HEK293T (cell line): Measurements from ENCODE around the gene NCAN.

Experiments
- CTCF ChIA-PET: fragments of 350-600 bp; formaldehyde crosslinking; extraction: SDS; loops from one replicate; lab custom pipeline; 2021; ENCODE audit warnings: antibody characterized with exemption, inconsistent platforms; lab: Yijun Ruan, JAX
- POLR2A ChIA-PET: fragments of 350-600 bp; formaldehyde crosslinking; extraction: SDS; loops from one replicate; lab custom pipeline; 2020; ENCODE audit warnings: antibody characterized with exemption, inconsistent platforms; lab: Yijun Ruan, JAX
- DNase-seq: peaks from one replicate; pipeline ENCODE4 v3.0.0; 2012; ENCODE audit warnings: mixed read lengths; ENCODE audit errors: extremely low spot score
- ARNT ChIP-seq: fragments of 450-650 bp; IDR thresholded peaks from 2 replicates; pipeline ENCODE4 v1.6.1; 2017; ENCODE audit warnings: mild to moderate bottlenecking
- BHLHE40 ChIP-seq: fragments of 450-650 bp; IDR thresholded peaks from 2 replicates; pipeline ENCODE4 v1.6.1; 2016; ENCODE audit warnings: mild to moderate bottlenecking, moderate library complexity, borderline replicate concordance
- CTBP1 ChIP-seq: fragments of 450-650 bp; IDR thresholded peaks from 2 replicates; pipeline ENCODE4 v1.6.1; 2016; ENCODE audit warnings: borderline replicate concordance
- ELF4 ChIP-seq: fragments of 450-650 bp; IDR thresholded peaks from 2 replicates; pipeline ENCODE4 v1.6.1; 2017; ENCODE audit warnings: antibody characterized with exemption
- FOXA1 ChIP-seq: fragments of 450-650 bp; IDR thresholded peaks from 2 replicates; pipeline ENCODE4 v1.6.1; 2016; ENCODE audit warnings: mild to moderate bottlenecking
- FOXK2 ChIP-seq: fragments of 450-650 bp; IDR thresholded peaks from 2 replicates; pipeline ENCODE4 v1.6.1; 2016; ENCODE audit warnings: mild to moderate bottlenecking
- FOXM1 ChIP-seq: fragments of 450-650 bp; IDR thresholded peaks from 2 replicates; pipeline ENCODE4 v1.6.1; 2017; ENCODE audit warnings: mild to moderate bottlenecking, borderline replicate concordance
- HDGF ChIP-seq: fragments of 450-650 bp; IDR thresholded peaks from 2 replicates; pipeline ENCODE4 v1.6.1; 2017; ENCODE audit warnings: antibody characterized with exemption, borderline replicate concordance
- L3MBTL2 ChIP-seq: fragments of 450-650 bp; conservative IDR thresholded peaks from 2 replicates; pipeline ENCODE4 v1.6.1; 2016; ENCODE audit warnings: mild to moderate bottlenecking
- LEF1 ChIP-seq: fragments of 450-650 bp; IDR thresholded peaks from 2 replicates; pipeline ENCODE4 v1.6.1; 2017; ENCODE audit warnings: mild to moderate bottlenecking, borderline replicate concordance
- NFRKB ChIP-seq: fragments of 450-650 bp; IDR thresholded peaks from 2 replicates; pipeline ENCODE4 v1.6.1; 2016; ENCODE audit warnings: mild to moderate bottlenecking, moderate library complexity
- PKNOX1 ChIP-seq: fragments of 450-650 bp; IDR thresholded peaks from 2 replicates; pipeline ENCODE4 v1.6.1; 2016
- SP1 ChIP-seq: fragments of 450-650 bp; IDR thresholded peaks from 2 replicates; pipeline ENCODE4 v1.6.1; 2017
- SUZ12 ChIP-seq: fragments of 450-650 bp; IDR thresholded peaks from 2 replicates; pipeline ENCODE4 v1.6.1; 2016; ENCODE audit warnings: mild to moderate bottlenecking
- TARDBP ChIP-seq: fragments of 450-650 bp; IDR thresholded peaks from 2 replicates; pipeline ENCODE4 v1.6.1; 2016
- ZNF384 ChIP-seq: fragments of 450-650 bp; IDR thresholded peaks from 2 replicates; pipeline ENCODE4 v1.6.1; 2016

NCAN gene

GRCh38 chr19:19204181-19204580 is 7.6 kb upstream of the NCAN start:
- POLR2A ChIA-PET: no interaction called here
- DNase-seq: no peak
- TF ChIP-seq ELF4 (no peak), PKNOX1 (no peak), FOXM1 (no peak), ARNT (no peak), FOXK2 (no peak), NFRKB (no peak), TARDBP (no peak), SUZ12 (no peak), BHLHE40 (no peak), ZNF384 (no peak), SP1 (no peak), FOXA1 (no peak), HDGF (no peak), L3MBTL2 (no peak), CTBP1 (no peak), LEF1 (no peak)
- CTCF ChIA-PET: interaction anchor here (1.3 to 1.4 kb wide), 2 partner anchors 11 to 12 kb away, joined by 3 read pairs; partner anchors contain the start of genes BORCS8 and RFXANK

GRCh38 chr19:19205416-19206410 is 6.0 kb upstream of the NCAN start:
- ChIA-PET CTCF (interaction anchor here (0.8 to 1.3 kb wide), 2 partner anchors 14 to 19 kb away, joined by 3 read pairs; partner anchors contain the start of genes BORCS8 and RFXANK), POLR2A (no interaction called here)
- DNase-seq: no peak
- TF ChIP-seq ELF4 (no peak), FOXM1 (no peak), SP1 (no peak), PKNOX1 (no peak), FOXA1 (no peak), SUZ12 (no peak), TARDBP (no peak), FOXK2 (no peak), CTBP1 (no peak), LEF1 (no peak), BHLHE40 (no peak), ARNT (no peak), ZNF384 (no peak)

DNA sequence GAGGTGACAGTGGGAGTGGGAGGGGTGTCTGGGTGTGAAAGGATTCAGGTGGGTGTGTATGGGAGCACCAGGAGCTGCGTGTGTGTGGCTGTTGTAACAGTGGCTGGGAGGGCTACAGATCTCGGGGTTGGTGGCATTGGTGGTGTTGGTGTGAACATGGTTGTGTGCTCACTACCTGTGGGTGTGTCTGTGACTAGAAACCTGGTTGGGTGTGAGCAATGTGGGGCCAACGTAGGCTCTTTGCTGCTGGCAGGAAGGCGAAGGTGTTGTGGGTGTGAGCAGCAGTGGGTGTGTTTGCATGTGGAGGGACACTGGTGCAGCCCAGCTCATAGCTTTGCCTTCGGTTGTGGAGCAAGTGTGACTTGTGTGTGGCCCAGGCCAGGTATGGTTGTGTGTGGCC is 4.8 kb upstream of the NCAN start:
- ChIA-PET CTCF (no interaction called here), POLR2A (no interaction called here)
- no peak for TF ChIP-seq HDGF
- no peak for TF ChIP-seq PKNOX1
- TF ChIP-seq L3MBTL2: no peak
- TF ChIP-seq FOXA1: no peak
- no peak for DNase-seq

GRCh38 chr19:19207637-19208572 is 3.9 kb upstream of the NCAN start:
- no peak for DNase-seq
- TF ChIP-seq TARDBP: no peak
- TF ChIP-seq SP1: no peak
- TF ChIP-seq LEF1: no peak
- no peak for TF ChIP-seq BHLHE40
- no peak for TF ChIP-seq ZNF384
- no peak for TF ChIP-seq SUZ12
- no peak for TF ChIP-seq CTBP1
- TF ChIP-seq ARNT: no peak
- TF ChIP-seq FOXA1: no peak
- no peak for TF ChIP-seq FOXM1
- TF ChIP-seq FOXK2: no peak
- no peak for TF ChIP-seq L3MBTL2
- TF ChIP-seq HDGF: no peak
- TF ChIP-seq PKNOX1: no peak
- TF ChIP-seq ELF4: no peak
- no peak for TF ChIP-seq NFRKB
- ChIA-PET POLR2A (no interaction called here), CTCF (no interaction called here)

- DNase-seq: no peak
- TF ChIP-seq FOXM1 (no peak), ARNT (no peak), BHLHE40 (no peak), L3MBTL2 (no peak), LEF1 (no peak), NFRKB (no peak), SP1 (no peak), FOXK2 (no peak), CTBP1 (no peak)
- POLR2A ChIA-PET: no interaction called here
- CTCF ChIA-PET: no interaction called here
These were observed 2.4 kb upstream of the NCAN start for GRCh38 chr19:19209372-19209771.
